ENCODE measurements around the gene USP35. TPM values are rescaled to one million over a fixed set of nuclear protein-coding genes. Genes with fewer than 3 reads are reported as not detected.

USP35 gene
- total and polyA plus RNA-seq, 12 donors: 3.6 to 7.3 (median 5.2) TPM

- no peaks in the 10 kb centered on the region for H3K36me3 ChIP-seq
- no peaks in the 10 kb centered on the region for H3K27me3 ChIP-seq
- TF ChIP-seq CTCF (IDR thresholded peaks at IDR 0.05): no peak
- H3K4me1 ChIP-seq: peaks cover 11 to 58% (median 40%) of the 10 kb centered on the region in 9 donors
- peaks cover 0 to 6% (median 0%) of the 10 kb centered on the region in 11 donors for H3K9me3 ChIP-seq
- intact Hi-C loops (cut with DNase I): loop anchor here in 2 of 10 donors (10.0 kb wide), 1 partner anchor 260 kb away; no protein-coding TSS in a partner anchor
- no peak for ATAC-seq
- H3K4me3 ChIP-seq: no peak overlapping the region
- 97 to 99% methylated on average over 2 of the region's 2 CpGs for WGBS, 2 donors
- no peak for DNase-seq
- H3K27ac ChIP-seq: peak overlapping the region in 7 of 10 donors; percentile 9 to 69 (median 33)
These were observed 24.2 kb upstream of the USP35 start for GRCh38 chr11:78164471-78164870.

GRCh38 chr11:78166855-78167469 lies 21.8 kb upstream of the USP35 start:
- ATAC-seq (no peak), DNase-seq (no peak)
- intact Hi-C loops (cut with DNase I): loop anchor here in 2 of 10 donors (10.0 kb wide), 1 partner anchor 258 kb away; no protein-coding TSS in a partner anchor
- Histone ChIP-seq H3K4me3 (no peak overlapping the region), H3K27ac (peak overlapping the region in 7 of 10 donors; percentile 14 to 92 (median 41)), H3K4me1 (peaks cover 14 to 61% (median 40%) of the 10 kb centered on the region in 9 donors), H3K27me3 (no peaks in the 10 kb centered on the region), H3K36me3 (peaks cover 0 to 5% (median 0%) of the 10 kb centered on the region in 9 donors), H3K9me3 (peaks cover 0 to 6% (median 0%) of the 10 kb centered on the region in 11 donors)
- WGBS, 2 donors: 81 to 89% methylated on average over 6 of the region's 6 CpGs
- TF ChIP-seq CTCF (IDR thresholded peaks at IDR 0.05): no peak

- intact Hi-C loops (cut with DNase I): loop anchor here in 2 of 10 donors (10.0 kb wide), 1 partner anchor 256 kb away; no protein-coding TSS in a partner anchor
- Histone ChIP-seq H3K9me3 (peaks cover 0 to 6% (median 0%) of the 10 kb centered on the region in 11 donors), H3K4me3 (no peak overlapping the region), H3K27ac (peak overlapping the region; percentile 70 to 92 (median 86)), H3K4me1 (peaks cover 14 to 45% (median 32%) of the 10 kb centered on the region in 9 donors), H3K36me3 (peaks cover 0 to 24% (median 4%) of the 10 kb centered on the region in 9 donors), H3K27me3 (no peaks in the 10 kb centered on the region)
- 18 to 28% methylated on average over 17 of the region's 17 CpGs for WGBS, 2 donors
- TF ChIP-seq CTCF (IDR thresholded peaks at IDR 0.05): no peak
- peak; percentile 87 to 90 for DNase-seq
- ATAC-seq: peak; percentile 91 to 95 (median 94)
These were observed 19.9 kb upstream of the USP35 start for GRCh38 chr11:78168539-78169477.

GRCh38 chr11:78170413-78170812 lies 18.3 kb upstream of the USP35 start:
- H3K27me3 ChIP-seq: no peaks in the 10 kb centered on the region
- ATAC-seq (no peak), DNase-seq (no peak)
- WGBS, 2 donors: 93 to 97% methylated on average over 11 of the region's 11 CpGs
- no peak overlapping the region for H3K4me3 ChIP-seq
- H3K36me3 ChIP-seq: peaks cover 0 to 34% (median 9%) of the 10 kb centered on the region in 9 donors
- peak overlapping the region in 5 of 10 donors; percentile 70 to 92 (median 89) for H3K27ac ChIP-seq
- intact Hi-C loops (cut with DNase I): loop anchor here in 1 of 10 donors (1.0 kb wide), 1 partner anchor 30 kb away; no protein-coding TSS in a partner anchor
- H3K9me3 ChIP-seq: no peaks in the 10 kb centered on the region
- H3K4me1 ChIP-seq: peaks cover 14 to 37% (median 28%) of the 10 kb centered on the region in 9 donors
- TF ChIP-seq CTCF (IDR thresholded peaks at IDR 0.05): no peak

All from heart right ventricle (tissue), 16 donors.